ENCODE measurements around the gene PGRMC2.

Gene PGRMC2

DNA sequence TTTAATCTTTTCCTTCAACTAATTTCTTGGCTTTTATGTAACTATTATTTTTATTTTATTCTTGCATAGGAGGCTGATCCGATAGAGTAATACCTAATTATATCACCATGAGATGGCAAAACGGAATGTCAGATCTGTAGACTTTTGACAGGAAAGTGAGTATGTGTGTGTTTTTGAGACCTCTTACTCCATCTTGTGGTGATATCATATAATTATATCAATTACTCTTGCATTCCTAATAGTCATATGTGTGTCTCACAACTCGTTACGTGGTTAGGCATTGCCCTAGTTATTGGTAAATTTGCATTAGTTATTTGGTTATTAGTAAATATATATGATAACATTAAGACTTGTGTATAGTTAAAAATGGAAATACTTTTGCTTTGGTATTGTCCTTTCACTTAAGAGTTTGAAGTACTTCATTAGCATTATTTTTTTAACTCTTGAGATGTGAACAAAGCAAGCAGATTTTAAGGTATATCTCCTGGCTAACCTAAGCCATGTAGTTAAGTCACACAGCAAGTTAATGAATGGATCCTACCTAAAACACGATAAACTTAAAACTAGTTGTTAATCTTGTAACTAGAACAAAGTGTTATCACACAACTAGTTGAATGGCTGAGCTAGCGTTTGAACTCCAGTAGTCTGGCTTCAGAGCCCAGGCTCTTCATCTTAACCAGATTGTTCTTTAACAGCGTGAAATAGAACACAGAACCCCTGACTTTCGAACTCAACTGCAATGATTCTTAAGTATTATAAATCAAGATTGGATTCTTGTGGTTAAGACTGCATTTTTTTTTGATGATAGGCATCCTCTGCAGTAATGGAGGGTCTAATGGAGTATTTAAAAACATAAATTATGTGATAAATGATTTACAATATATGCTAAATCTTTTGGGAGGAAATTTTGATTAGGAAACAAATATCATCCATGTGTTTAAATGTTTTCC is 67.1 kb downstream of the PGRMC2 start:
- Histone ChIP-seq H3K4me1 (ENCODE audit: control insufficient read depth, insufficient read depth, low read length, poor library complexity, severe bottlenecking) (no peaks in the 10 kb centered on the region), H3K4me3 (ENCODE audit: extremely low read depth, insufficient read depth, low read length, poor library complexity, severe bottlenecking) (no peak overlapping the region), H3K36me3 (ENCODE audit: control insufficient read depth, insufficient read depth, low read length) (peaks cover 3% of the 10 kb centered on the region), H3K9me3 (ENCODE audit: control insufficient read depth, low read length) (no peaks in the 10 kb centered on the region), H3K27ac (ENCODE audit: low read depth, low read length, severe bottlenecking) (no peak overlapping the region)
- 92% methylated on average over 2 of the region's 8 CpGs; no CpG with 5 or more reads in 1 of the 2 experiments for WGBS, 2 experiments (ENCODE audit: insufficient coverage in 2 of 2)

Measured in mesodermal cell (in vitro differentiated cells).